Keratinocyte (primary cell): ENCODE measurements around the gene DUSP2. TPM values are rescaled to one million over a fixed set of nuclear protein-coding genes. Genes with fewer than 3 reads are reported as not detected.

Experiments
- DNase-seq: peaks from one replicate; pipeline ENCODE4 v3.0.0-alpha.2; 2011; ENCODE audit warnings: low read depth, missing footprints, low spot score
- FAIRE-seq: peaks from 2 replicates; lab custom pipeline; 2011; peaks lifted over from hg19 to GRCh38; lab: Jason Lieb, UNC
- H2AFZ ChIP-seq: 2 replicates; pipeline ENCODE4 v1.6.0; 2012; ENCODE audit warnings: low read length, control low read depth, inconsistent platforms; ENCODE audit not compliant: control insufficient read depth
- H3K27ac ChIP-seq: 2 replicates; pipeline ENCODE4 v1.5.1; 2011; ENCODE audit warnings: low read length; ENCODE audit not compliant: control insufficient read depth, insufficient read depth
- H3K27me3 ChIP-seq: 3 replicates; pipeline ENCODE4 v1.6.0; 2011; ENCODE audit warnings: low read length; ENCODE audit not compliant: control insufficient read depth, insufficient read depth; ENCODE audit errors: extremely low read depth
- H3K36me3 ChIP-seq, 2 experiments: 2 replicates in 1 of 2; 3 replicates in 1 of 2; pipeline ENCODE4 v1.5.1; 2011; ENCODE audit warnings: low read length in 2 of 2, mild to moderate bottlenecking in 1 of 2; ENCODE audit not compliant: control insufficient read depth in 2 of 2, insufficient read depth in 2 of 2; ENCODE audit errors: extremely low read depth in 1 of 2
- H3K4me1 ChIP-seq: 3 replicates; pipeline ENCODE4 v1.5.1; 2011; ENCODE audit warnings: low read length; ENCODE audit not compliant: control insufficient read depth, insufficient read depth; ENCODE audit errors: extremely low read depth
- H3K4me2 ChIP-seq: 3 replicates; pipeline ENCODE4 v1.6.0; 2011; ENCODE audit warnings: low read depth, low read length; ENCODE audit not compliant: control insufficient read depth, insufficient read depth; ENCODE audit errors: extremely low read depth
- H3K4me3 ChIP-seq, 3 experiments: fragments of 200-600 bp in 1 of 3; sonication (generic) in 1 of 3; 2 replicates in 2 of 3; 3 replicates in 1 of 3; pipeline ENCODE4 v1.5.1; 2011 to 2016; ENCODE audit warnings: low read length in 3 of 3, mild to moderate bottlenecking in 3 of 3, control low read depth in 2 of 3, inconsistent platforms in 1 of 3, low read depth in 1 of 3, mixed read lengths in 1 of 3, mixed run types in 1 of 3, moderate library complexity in 1 of 3; ENCODE audit not compliant: control insufficient read depth in 2 of 3, insufficient read depth in 2 of 3; ENCODE audit errors: extremely low read depth in 1 of 3
- H3K79me2 ChIP-seq: 2 replicates; pipeline ENCODE4 v1.6.0; 2012; ENCODE audit warnings: low read length; ENCODE audit not compliant: control insufficient read depth, insufficient read depth
- H3K9ac ChIP-seq: 3 replicates; pipeline ENCODE4 v1.6.0; 2011; ENCODE audit warnings: low read length; ENCODE audit not compliant: control insufficient read depth, insufficient read depth; ENCODE audit errors: extremely low read depth
- H3K9me1 ChIP-seq: 3 replicates; pipeline ENCODE4 v1.6.0; 2011; ENCODE audit warnings: low read length; ENCODE audit not compliant: control insufficient read depth, insufficient read depth; ENCODE audit errors: extremely low read depth
- H3K9me3 ChIP-seq: 2 replicates; pipeline ENCODE4 v1.5.1; 2012; ENCODE audit warnings: low read depth, low read length; ENCODE audit not compliant: control insufficient read depth
- H4K20me1 ChIP-seq: 3 replicates; pipeline ENCODE4 v1.6.0; 2011; ENCODE audit warnings: low read length; ENCODE audit not compliant: control insufficient read depth, insufficient read depth; ENCODE audit errors: extremely low read depth
- CTCF ChIP-seq, 3 experiments: IDR thresholded peaks in 1 of 3; conservative IDR thresholded peaks in 1 of 3; optimal IDR thresholded peaks in 1 of 3; 2 replicates in 2 of 3; 3 replicates in 1 of 3; pipeline versions ENCODE3 to v1.5.1; 2011; ENCODE audit warnings: low read length in 3 of 3, mild to moderate bottlenecking in 3 of 3, moderate library complexity in 2 of 3, control low read depth in 1 of 3, inconsistent platforms in 1 of 3; ENCODE audit not compliant: insufficient read depth in 2 of 3; ENCODE audit errors: extremely low read depth in 1 of 3
- EZH2 ChIP-seq: IDR thresholded peaks from one replicate; pipeline ENCODE4 v1.6.1; 2012; ENCODE audit warnings: inconsistent platforms, mild to moderate bottlenecking, low read length, moderate library complexity
- dilution Hi-C: fragments of 300-500 bp; cut with MboI; formaldehyde crosslinking; loops from one replicate; pipeline ENCODE4 v1.7.0; 2020; ENCODE audit warnings: low sequenced_read_pairs; ENCODE audit not compliant: extremely low pct_ligation_motif_present
- polyA plus RNA-seq, 5 experiments: library from polyadenylated mRNA; depleted of rRNA in 3 of 5; stranded (reverse) in 3 of 5; stranded (forward) in 1 of 5; unstranded in 1 of 5; fragments of >200 nt; gene quantifications; 1 replicate in 1 of 5; 2 replicates in 3 of 5; 3 replicates in 1 of 5; pipeline versions ENCODE4 v1.2.1 to v1.2.3, GENCODE V29; 2011 to 2012; ENCODE audit warnings: missing spikeins in 2 of 5, low read depth in 1 of 5, low replicate concordance in 1 of 5

Gene DUSP2
- polyA plus RNA-seq, 1 donor (not counting 4 experiments of a cell fraction or from before 2014, with no cell fraction given): 1.2 TPM

GRCh38 chr2:96105994-96106715, 39.1 kb downstream of the DUSP2 start:
- dilution Hi-C loops: no loop called here
- no peaks in the 10 kb centered on the region for H3K4me1 ChIP-seq
- H3K4me3 ChIP-seq: no peak overlapping the region
- TF ChIP-seq EZH2: no peak
- TF ChIP-seq CTCF (optimal IDR thresholded peaks at IDR 0.05 in 1 of 3, IDR thresholded peaks at IDR 0.05 in 1 of 3, conservative IDR thresholded peaks at IDR 0.05 in 1 of 3; ENCODE audit: extremely low read depth in 1 of 3, insufficient read depth in 2 of 3, low read length in 3 of 3): no peak
- no peak overlapping the region for H3K9ac ChIP-seq
- H3K79me2 ChIP-seq: no peaks in the 10 kb centered on the region
- H4K20me1 ChIP-seq: no peaks in the 10 kb centered on the region
- no peaks in the 10 kb centered on the region for H3K9me1 ChIP-seq
- no peak for FAIRE-seq
- no peaks in the 10 kb centered on the region for H3K36me3 ChIP-seq
- peaks cover 3% of the 10 kb centered on the region for H3K9me3 ChIP-seq
- H3K27me3 ChIP-seq: peaks cover 20% of the 10 kb centered on the region
- H3K27ac ChIP-seq: no peak overlapping the region
- H2AFZ ChIP-seq: no peak overlapping the region
- H3K4me2 ChIP-seq: no peak overlapping the region
- no peak for DNase-seq

- dilution Hi-C loops: no loop called here
Measured at GRCh38 chr2:96105152-96105915, 39.9 kb downstream of the DUSP2 start.

More at GRCh38 chr2:96105152-96105915, 39.9 kb downstream of the DUSP2 start:
- DNase-seq (no peak), FAIRE-seq (no peak)
- Histone ChIP-seq H3K9me1 (no peaks in the 10 kb centered on the region), H3K27me3 (peaks cover 16% of the 10 kb centered on the region), H4K20me1 (no peaks in the 10 kb centered on the region), H3K9me3 (peaks cover 3% of the 10 kb centered on the region), H3K9ac (no peak overlapping the region), H3K79me2 (no peaks in the 10 kb centered on the region), H3K27ac (no peak overlapping the region), H3K4me2 (no peak overlapping the region), H3K4me3 (no peak overlapping the region), H3K4me1 (no peaks in the 10 kb centered on the region), H3K36me3 (no peaks in the 10 kb centered on the region), H2AFZ (no peak overlapping the region)
- no peak for TF ChIP-seq CTCF (optimal IDR thresholded peaks at IDR 0.05 in 1 of 3, IDR thresholded peaks at IDR 0.05 in 1 of 3, conservative IDR thresholded peaks at IDR 0.05 in 1 of 3; ENCODE audit: extremely low read depth in 1 of 3, insufficient read depth in 2 of 3, low read length in 3 of 3)
- no peak for TF ChIP-seq EZH2
